ENCODE measurements around the gene XRCC2.

The XRCC2 gene

GRCh38 chr7:152621426-152621825 is 54.5 kb downstream of the XRCC2 start:
- no peak for DNase-seq (ENCODE audit: low read depth, low spot score)
- no peak overlapping the region for H3K4me3 ChIP-seq (ENCODE audit: low read length)

- no peak overlapping the region for H3K4me3 ChIP-seq (ENCODE audit: low read length)
- no peak for DNase-seq (ENCODE audit: low read depth, low spot score)
Observed at GRCh38 chr7:152619027-152619739, 56.8 kb downstream of the XRCC2 start.

DNA sequence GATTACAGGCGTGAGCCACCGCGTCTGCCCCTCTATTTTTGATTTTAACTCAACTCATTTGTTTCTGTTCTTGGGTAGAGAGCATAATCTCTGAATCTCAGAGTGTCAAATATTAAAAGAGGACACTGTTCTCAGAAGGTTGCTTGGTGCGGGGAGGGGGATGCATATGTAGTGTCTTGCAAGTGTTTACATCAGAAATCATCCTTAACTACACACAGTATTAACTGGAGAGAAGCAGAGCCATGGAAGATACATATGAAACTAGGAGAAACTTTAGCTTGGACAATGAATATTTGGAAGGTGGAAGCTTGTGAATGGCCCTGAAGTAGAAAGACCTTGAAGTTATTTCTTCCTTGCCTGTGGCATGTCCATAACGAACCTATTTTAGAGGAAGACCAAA is 57.5 kb downstream of the XRCC2 start:
- DNase-seq (ENCODE audit: low read depth, low spot score) = no peak
- no peak overlapping the region for H3K4me3 ChIP-seq (ENCODE audit: low read length)

DNA sequence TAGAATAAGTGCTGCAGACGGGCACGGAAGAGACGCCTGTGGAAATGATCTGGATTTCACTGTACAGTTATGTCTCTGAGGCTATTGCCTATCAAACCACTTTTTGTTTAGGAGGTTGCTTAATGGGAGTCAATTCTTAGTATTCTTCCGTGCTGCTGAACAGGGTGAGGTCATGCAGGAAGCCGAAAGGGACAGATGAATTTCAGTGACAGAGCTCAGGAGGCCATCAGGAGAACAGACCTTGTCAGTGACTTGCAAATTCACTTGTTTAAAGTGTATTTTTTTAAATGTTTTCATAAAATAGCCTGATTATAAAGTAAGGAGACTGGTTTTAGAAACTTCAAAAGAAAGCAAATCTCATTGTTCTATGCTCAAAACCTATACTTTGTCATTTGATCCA is 58.9 kb downstream of the XRCC2 start:
- no peak for DNase-seq (ENCODE audit: low read depth, low spot score)

GRCh38 chr7:152615031-152615741 is 60.8 kb downstream of the XRCC2 start:
- no peak for DNase-seq (ENCODE audit: low read depth, low spot score)
- H3K4me3 ChIP-seq (ENCODE audit: low read length) = no peak overlapping the region

More for the DNA sequence above, 58.9 kb downstream of the XRCC2 start:
- no peak overlapping the region for H3K4me3 ChIP-seq (ENCODE audit: low read length)

DNA sequence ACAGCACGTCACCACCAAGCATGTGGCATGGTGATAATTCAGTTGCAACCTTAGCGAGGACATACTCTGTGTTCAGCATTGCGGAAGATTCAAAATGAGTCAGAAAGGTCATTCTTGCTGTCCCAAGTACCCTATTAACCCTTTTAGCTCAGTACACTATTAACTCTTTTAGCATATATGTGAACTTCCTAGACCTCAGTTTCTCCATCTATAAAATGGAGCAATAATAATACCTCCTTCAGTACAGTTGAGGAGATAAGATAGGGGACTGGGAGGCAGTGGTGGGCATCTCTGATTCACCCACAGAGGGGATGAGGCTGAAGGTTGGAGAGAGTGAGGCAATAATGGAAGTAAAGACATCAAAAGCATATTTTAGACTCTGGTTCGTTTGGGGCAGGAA is 67.3 kb downstream of the XRCC2 start:
- no peak for DNase-seq (ENCODE audit: low read depth, low spot score)

GRCh38 chr7:152608208-152608607 is 67.7 kb downstream of the XRCC2 start:
- DNase-seq (ENCODE audit: low read depth, low spot score) = no peak
- H3K4me3 ChIP-seq (ENCODE audit: low read length) = no peak overlapping the region

More for the DNA sequence above, 67.3 kb downstream of the XRCC2 start:
- no peak overlapping the region for H3K4me3 ChIP-seq (ENCODE audit: low read length)

GRCh38 chr7:152607007-152607406 is 68.9 kb downstream of the XRCC2 start:
- no peak for DNase-seq (ENCODE audit: low read depth, low spot score)
- H3K4me3 ChIP-seq (ENCODE audit: low read length) = no peak overlapping the region

GRCh38 chr7:152602962-152603361 is 73.0 kb downstream of the XRCC2 start:
- no peak for DNase-seq (ENCODE audit: low read depth, low spot score)
- no peak overlapping the region for H3K4me3 ChIP-seq (ENCODE audit: low read length)

DNA sequence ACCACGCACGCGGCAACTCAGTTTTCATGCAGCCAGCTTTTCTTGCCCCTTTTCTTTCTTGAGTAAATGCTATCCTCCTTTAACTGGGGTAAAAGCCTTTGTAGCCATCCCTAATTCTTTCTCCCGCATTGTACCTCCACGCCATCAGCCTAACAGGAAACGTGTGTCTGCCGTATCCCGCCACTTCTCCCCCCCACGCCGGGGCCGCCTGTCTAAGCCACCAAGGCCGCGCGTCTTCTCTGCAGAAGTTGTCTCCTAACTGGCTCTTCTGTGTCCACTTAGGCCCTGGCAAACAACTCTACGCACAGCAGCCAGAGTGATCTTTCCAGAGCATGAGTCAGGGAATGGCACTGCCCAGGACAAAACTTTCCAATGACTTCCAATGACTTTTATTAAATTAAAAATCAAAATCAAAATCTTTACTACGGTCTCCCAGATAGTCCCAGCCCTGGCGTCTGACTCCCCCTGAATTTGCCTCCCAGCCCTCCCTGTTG is 74.6 kb downstream of the XRCC2 start:
- DNase-seq (ENCODE audit: low read depth, low spot score) = no peak
- no peak overlapping the region for H3K4me3 ChIP-seq (ENCODE audit: low read length)

DNA sequence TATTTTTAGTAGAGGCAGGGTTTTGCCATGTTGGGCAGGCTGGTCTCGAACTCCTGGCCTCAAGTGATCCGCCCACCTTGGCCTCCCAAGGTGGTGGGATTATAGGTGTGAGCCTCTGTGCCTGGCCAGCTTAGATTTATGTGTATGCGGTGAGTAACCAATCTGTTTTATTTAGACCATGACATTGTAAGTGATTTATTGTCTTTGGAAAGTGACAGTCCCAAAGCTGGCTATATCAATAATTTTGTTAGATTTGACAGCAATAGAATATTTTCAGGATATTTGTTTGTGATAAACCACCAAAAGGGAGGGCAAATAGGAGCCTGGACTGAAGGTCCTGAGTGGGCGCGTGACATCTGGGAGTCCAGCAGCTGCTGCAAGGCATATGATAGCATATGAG is 75.7 kb downstream of the XRCC2 start:
- no peak for DNase-seq (ENCODE audit: low read depth, low spot score)
- H3K4me3 ChIP-seq (ENCODE audit: low read length) = no peak overlapping the region

DNA sequence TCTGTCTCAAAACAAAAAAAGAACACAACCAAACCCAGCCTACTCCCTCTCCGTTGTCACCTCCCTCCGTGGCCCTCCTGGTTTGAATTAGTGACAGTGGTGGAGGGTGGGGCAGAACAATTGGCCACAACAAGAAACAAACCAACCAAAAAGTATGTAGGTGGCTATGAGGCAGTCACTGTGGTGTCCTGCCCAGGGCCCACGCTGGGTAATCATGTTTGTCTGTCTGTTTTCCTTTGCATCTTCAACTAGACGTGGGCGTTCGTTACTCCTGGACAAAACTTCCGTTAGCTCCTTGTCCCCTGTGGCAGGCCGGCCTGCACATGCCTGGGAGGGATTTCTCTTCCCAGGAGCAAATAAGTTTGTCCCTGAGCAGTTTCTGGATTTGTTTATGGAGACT is 78.4 kb downstream of the XRCC2 start:
- no peak overlapping the region for H3K4me3 ChIP-seq (ENCODE audit: low read length)

DNA sequence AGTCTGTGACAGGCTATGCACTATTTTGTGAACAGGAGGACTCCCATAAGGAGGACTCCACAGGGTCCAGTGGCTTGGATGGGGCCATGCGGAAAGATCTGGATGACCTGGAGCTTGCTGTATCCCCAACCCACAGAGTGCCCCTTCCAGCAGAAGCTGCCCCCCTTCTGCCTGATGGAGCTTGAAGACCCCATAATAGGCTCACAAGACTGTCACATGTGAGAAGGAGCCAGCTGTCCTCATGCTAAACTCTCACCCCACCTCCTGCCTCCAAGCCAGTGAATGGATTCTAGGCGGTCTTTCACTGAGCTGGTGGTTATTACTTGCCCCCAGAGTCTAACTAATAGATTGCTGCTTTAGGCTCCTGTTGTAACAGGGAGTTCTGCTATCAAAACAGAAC is 79.1 kb downstream of the XRCC2 start:
- H3K4me3 ChIP-seq (ENCODE audit: low read length) = no peak overlapping the region
- no peak for DNase-seq (ENCODE audit: low read depth, low spot score)

More for the DNA sequence above, 78.4 kb downstream of the XRCC2 start:
- no peak for DNase-seq (ENCODE audit: low read depth, low spot score)
